Measurements from ENCODE around the gene OTULIN.

The OTULIN gene

GRCh38 chr5:14660833-14661232, 3.7 kb upstream of the OTULIN start:
- Histone ChIP-seq H3K4me3 (replicated peaks; ENCODE audit: insufficient read depth, low read length) (no peak overlapping the region), H3K27ac (replicated peaks) (no peak overlapping the region), H3K27me3 (ENCODE audit: insufficient read depth, poor library complexity, severe bottlenecking) (no peaks in the 10 kb centered on the region)

DNA sequence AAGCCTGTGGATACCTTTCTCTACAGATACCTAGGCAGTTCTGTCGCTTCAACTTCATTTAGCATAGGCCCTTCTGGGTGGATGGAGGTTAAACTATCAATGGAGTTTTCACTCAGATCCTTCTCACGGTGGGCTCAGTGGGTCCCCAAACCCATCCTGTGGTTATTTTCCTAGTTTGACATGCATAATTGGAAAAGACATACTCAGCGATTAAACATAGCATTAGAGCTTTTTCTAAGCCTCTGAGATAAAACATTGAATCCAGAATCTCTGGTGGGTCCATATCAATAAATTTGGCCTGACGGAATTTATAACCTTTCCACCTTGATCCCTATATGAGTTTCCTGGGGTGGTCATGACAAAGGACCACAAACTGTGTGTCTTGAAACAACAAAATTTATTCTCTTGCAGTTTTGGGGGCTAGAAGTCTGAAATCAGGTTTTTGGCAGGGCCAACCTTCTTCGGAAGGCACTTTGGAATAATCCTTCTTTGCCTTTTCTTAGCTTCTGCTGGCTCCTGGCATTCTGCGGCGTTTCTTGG, 1.7 kb upstream of the OTULIN start:
- DNase-seq (ENCODE audit: low read depth in 1 of 2, low spot score in 1 of 2), result no peak
- TF ChIP-seq REST (IDR thresholded peaks at IDR 0.05; ENCODE audit: insufficient replicate concordance, low read depth) (no peak), SPI1 (IDR thresholded peaks at IDR 0.05; ENCODE audit: borderline replicate concordance, low read depth) (no peak), POLR2AphosphoS5 (IDR thresholded peaks at IDR 0.05; ENCODE audit: low read depth) (no peak), GABPA (IDR thresholded peaks at IDR 0.05; ENCODE audit: low read depth) (no peak), CTCF (IDR thresholded peaks at IDR 0.05; ENCODE audit: insufficient read depth, low read length) (no peak)
- H3K27ac ChIP-seq (replicated peaks), result no peak overlapping the region
- H3K4me3 ChIP-seq (replicated peaks; ENCODE audit: insufficient read depth, low read length), result no peak overlapping the region
- H3K27me3 ChIP-seq (ENCODE audit: insufficient read depth, poor library complexity, severe bottlenecking), result no peaks in the 10 kb centered on the region

More at GRCh38 chr5:14660833-14661232, 3.7 kb upstream of the OTULIN start:
- no peak for DNase-seq (ENCODE audit: low read depth in 1 of 2, low spot score in 1 of 2)
- TF ChIP-seq CTCF (IDR thresholded peaks at IDR 0.05; ENCODE audit: insufficient read depth, low read length) (no peak), SPI1 (IDR thresholded peaks at IDR 0.05; ENCODE audit: borderline replicate concordance, low read depth) (no peak), POLR2AphosphoS5 (IDR thresholded peaks at IDR 0.05; ENCODE audit: low read depth) (no peak), GABPA (IDR thresholded peaks at IDR 0.05; ENCODE audit: low read depth) (no peak), REST (IDR thresholded peaks at IDR 0.05; ENCODE audit: insufficient replicate concordance, low read depth) (no peak)

DNA sequence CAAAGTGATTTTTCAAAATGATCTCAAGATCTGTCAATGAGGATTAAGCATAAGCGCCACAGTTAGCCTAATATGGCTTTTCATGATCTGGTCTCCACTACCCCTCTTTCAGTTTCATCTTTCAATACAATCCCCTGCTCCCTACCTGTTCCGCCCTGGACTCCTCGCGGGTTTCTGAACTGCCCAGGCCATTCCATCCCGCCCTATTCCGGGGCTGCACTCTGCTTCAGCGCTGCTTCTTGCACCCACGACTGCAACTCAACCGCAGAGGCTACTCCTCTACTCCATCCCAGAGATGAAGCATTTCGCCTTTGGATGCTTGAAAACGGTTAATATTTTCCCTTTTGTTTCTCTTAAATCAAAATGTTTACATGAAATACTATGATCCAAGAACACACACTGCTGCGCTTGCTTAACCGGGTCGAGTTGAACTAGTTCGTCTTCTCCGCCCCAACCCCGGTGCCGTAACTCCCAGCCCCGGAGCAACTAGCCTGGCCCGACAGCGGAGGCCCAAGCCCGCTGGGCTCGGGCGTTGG, 716 bp upstream of the OTULIN start:
- peak overlapping the region; percentile 63 for H3K27ac ChIP-seq (replicated peaks)
- no peak for DNase-seq (ENCODE audit: low read depth in 1 of 2, low spot score in 1 of 2)
- H3K4me3 ChIP-seq (replicated peaks; ENCODE audit: insufficient read depth, low read length), result peak overlapping the region; percentile 68
- H3K27me3 ChIP-seq (ENCODE audit: insufficient read depth, poor library complexity, severe bottlenecking), result no peaks in the 10 kb centered on the region
- no peak for TF ChIP-seq GABPA (IDR thresholded peaks at IDR 0.05; ENCODE audit: low read depth)
- peak; percentile 1 for TF ChIP-seq REST (IDR thresholded peaks at IDR 0.05; ENCODE audit: insufficient replicate concordance, low read depth)

All from HL-60 (cell line).